CD4-positive, alpha-beta memory T cell (primary cell): Measurements from ENCODE around the gene SMAD3. TPM values are rescaled to one million over a fixed set of nuclear protein-coding genes. Genes with fewer than 3 reads are reported as not detected.

Experiments
- CTCF ChIA-PET: fragments of 350-600 bp; sonication (Branson Sonifier 250); formaldehyde crosslinking; loops from one replicate; lab custom pipeline; 2021; ENCODE audit warnings: inconsistent platforms; ENCODE audit not compliant: partially characterized antibody; lab: Charles Lee
- POLR2A ChIA-PET: fragments of 350-600 bp; sonication (Branson Sonifier 250); formaldehyde crosslinking; loops from one replicate; lab custom pipeline; 2021; ENCODE audit not compliant: partially characterized antibody; lab: Charles Lee
- DNase-seq, 5 donors: peaks; one replicate each; pipeline versions ENCODE4 v3.0.0 to v3.0.0-alpha.2; 2020 to 2022; ENCODE audit warnings: mixed read lengths in 1 of 5
- H3K27ac ChIP-seq: one replicate; pipeline ENCODE4 v1.7.0; 2013; ENCODE audit warnings: low read depth, low read length
- H3K27me3 ChIP-seq: 2 replicates; pipeline ENCODE4 v1.7.0; 2013; ENCODE audit warnings: mild to moderate bottlenecking, low read length, moderate library complexity; ENCODE audit not compliant: insufficient read depth
- H3K36me3 ChIP-seq: 2 replicates; pipeline ENCODE4 v1.7.0; 2013; ENCODE audit warnings: mild to moderate bottlenecking, low read length, moderate library complexity; ENCODE audit not compliant: insufficient read depth
- H3K4me1 ChIP-seq: 2 replicates; pipeline ENCODE4 v1.7.0; 2013; ENCODE audit warnings: mild to moderate bottlenecking, low read length, moderate library complexity; ENCODE audit not compliant: insufficient read depth
- H3K4me3 ChIP-seq, 2 donors: one replicate each; pipeline ENCODE4 v1.7.0; 2013; ENCODE audit warnings: low read length in 2 of 2, mild to moderate bottlenecking in 1 of 2
- H3K9me3 ChIP-seq, 2 donors: one replicate each; pipeline ENCODE4 v1.7.0; 2013; ENCODE audit warnings: low read length in 2 of 2, control low read depth in 1 of 2; ENCODE audit not compliant: control insufficient read depth in 1 of 2
- H3K27ac Mint-ChIP-seq, 7 donors: one replicate each; pipeline ENCODE4 v1.8.0; 2020 to 2021; ENCODE audit warnings: mixed read lengths in 7 of 7, mild to moderate bottlenecking in 6 of 7, inconsistent platforms in 3 of 7, moderate library complexity in 3 of 7
- H3K27me3 Mint-ChIP-seq, 2 donors: one replicate each; pipeline ENCODE4 v1.8.0; 2020 to 2021; ENCODE audit warnings: mixed read lengths in 2 of 2
- H3K36me3 Mint-ChIP-seq, 2 donors: one replicate each; pipeline ENCODE4 v1.8.0; 2020 to 2021; ENCODE audit warnings: mixed read lengths in 2 of 2, inconsistent platforms in 1 of 2, mild to moderate bottlenecking in 1 of 2
- H3K4me1 Mint-ChIP-seq, 4 donors: one replicate each; pipeline ENCODE4 v1.8.0; 2020 to 2021; ENCODE audit warnings: mixed read lengths in 4 of 4, mild to moderate bottlenecking in 1 of 4
- H3K4me3 Mint-ChIP-seq, 8 donors: one replicate each; pipeline ENCODE4 v1.8.0; 2020 to 2021; ENCODE audit warnings: mixed read lengths in 8 of 8, mild to moderate bottlenecking in 7 of 8, moderate library complexity in 6 of 8, inconsistent platforms in 3 of 8
- H3K9me3 Mint-ChIP-seq, 8 donors: one replicate each; pipeline ENCODE4 v1.8.0; 2020 to 2021; ENCODE audit warnings: mixed read lengths in 8 of 8, mild to moderate bottlenecking in 5 of 8, inconsistent platforms in 3 of 8, moderate library complexity in 1 of 8
- intact Hi-C: fragments of 100-400 bp; cut with micrococcal nuclease; formaldehyde crosslinking; loops from one replicate; pipeline ENCODE4 v1.15.1; 2023
- polyA plus RNA-seq, 2 donors: library from polyadenylated mRNA; unstranded; fragments of 300-500 nt; fragmentation: Illumina TruSeq; gene quantifications; one replicate each; pipeline ENCODE4 v1.2.3, GENCODE V29; 2021
- total RNA-seq, 2 experiments: library from RNA; stranded (reverse); gene quantifications; one replicate each; pipeline ENCODE4 v1.2.3, GENCODE V29; 2021

The SMAD3 gene
- total and polyA plus RNA-seq, 4 experiments from 2014 or later = 14.6 to 197 (median 110) TPM

DNA sequence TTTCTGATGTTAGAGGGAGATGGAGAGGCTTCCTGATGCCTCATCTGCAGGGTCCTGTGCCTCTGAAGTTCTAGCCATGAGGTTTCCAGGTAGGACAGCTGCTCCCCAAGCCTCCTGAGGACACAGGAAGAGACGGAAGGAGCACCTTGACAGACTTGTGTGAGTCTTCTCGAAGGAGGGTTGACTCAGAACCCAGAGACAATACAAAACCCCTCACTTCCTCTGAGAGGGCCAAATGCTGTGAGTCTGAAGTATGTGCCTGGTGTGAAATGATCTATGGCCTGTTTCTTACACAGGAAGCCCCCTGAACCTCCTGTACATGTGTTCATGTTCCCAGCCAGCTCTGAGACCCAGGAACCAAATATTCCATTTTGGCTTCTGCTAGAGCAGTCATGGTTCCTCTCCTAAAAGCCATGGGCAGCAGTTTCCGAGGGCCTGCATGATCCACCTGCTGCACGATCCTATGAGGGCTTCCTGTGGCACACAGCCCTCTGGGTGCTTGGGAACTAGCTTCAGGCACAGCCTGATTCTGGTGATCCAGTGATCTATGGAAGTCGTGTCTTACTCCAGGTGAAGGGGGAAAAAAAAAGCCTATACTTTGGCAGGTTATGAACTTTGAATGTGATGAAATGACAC is 126.9 kb downstream of the SMAD3 start:
- POLR2A ChIA-PET = interaction anchor here (1.0 to 2.3 kb wide), 3 partner anchors 17 to 91 kb away, joined by 3 to 6 read pairs (median 3); no protein-coding TSS in a partner anchor
- peaks cover 49% of the 10 kb centered on the region for H3K36me3 ChIP-seq
- H3K4me3 ChIP-seq = no peak overlapping the region
- Mint-ChIP-seq H3K36me3 (peaks cover 64 to 73% of the 10 kb centered on the region in 2 donors), H3K4me1 (peaks cover 5 to 13% (median 6%) of the 10 kb centered on the region in 4 donors), H3K27me3 (no peaks in the 10 kb centered on the region), H3K27ac (peak overlapping the region; percentile 12 to 79 (median 47)), H3K9me3 (peaks cover 0 to 6% (median 0%) of the 10 kb centered on the region in 8 donors), H3K4me3 (no peak overlapping the region)
- no peaks in the 10 kb centered on the region for H3K4me1 ChIP-seq
- no peak overlapping the region for H3K27ac ChIP-seq
- CTCF ChIA-PET = no interaction called here
- no peaks in the 10 kb centered on the region for H3K27me3 ChIP-seq
- intact Hi-C loops = no loop called here
- no peaks in the 10 kb centered on the region for H3K9me3 ChIP-seq
- no peak for DNase-seq

GRCh38 chr15:67193223-67193990 is 128.0 kb downstream of the SMAD3 start:
- H3K27me3 Mint-ChIP-seq = no peaks in the 10 kb centered on the region
- intact Hi-C loops = no loop called here
- peaks cover 13 to 20% (median 14%) of the 10 kb centered on the region in 4 donors for H3K4me1 Mint-ChIP-seq
- H3K4me3 Mint-ChIP-seq = no peak overlapping the region
- H3K36me3 Mint-ChIP-seq = peaks cover 59 to 66% of the 10 kb centered on the region in 2 donors
- H3K36me3 ChIP-seq = peaks cover 39% of the 10 kb centered on the region
- no peak overlapping the region for H3K27ac ChIP-seq
- peaks cover 6% of the 10 kb centered on the region for H3K4me1 ChIP-seq
- no peak overlapping the region for H3K4me3 ChIP-seq
- DNase-seq = no peak
- peaks cover 0 to 6% (median 0%) of the 10 kb centered on the region in 8 donors for H3K9me3 Mint-ChIP-seq
- no peaks in the 10 kb centered on the region for H3K27me3 ChIP-seq
- ChIA-PET CTCF (interaction anchor here (1.0 to 1.4 kb wide), 2 partner anchors 19 to 240 kb away, joined by 3 read pairs; no protein-coding TSS in a partner anchor), POLR2A (interaction anchor here (1.3 to 2.3 kb wide), 2 partner anchors 92 to 124 kb away, joined by 3 to 6 read pairs; no protein-coding TSS in a partner anchor)
- H3K27ac Mint-ChIP-seq = peak overlapping the region in 6 of 7 donors; percentile 2 to 74 (median 52)
- H3K9me3 ChIP-seq = no peaks in the 10 kb centered on the region

DNA sequence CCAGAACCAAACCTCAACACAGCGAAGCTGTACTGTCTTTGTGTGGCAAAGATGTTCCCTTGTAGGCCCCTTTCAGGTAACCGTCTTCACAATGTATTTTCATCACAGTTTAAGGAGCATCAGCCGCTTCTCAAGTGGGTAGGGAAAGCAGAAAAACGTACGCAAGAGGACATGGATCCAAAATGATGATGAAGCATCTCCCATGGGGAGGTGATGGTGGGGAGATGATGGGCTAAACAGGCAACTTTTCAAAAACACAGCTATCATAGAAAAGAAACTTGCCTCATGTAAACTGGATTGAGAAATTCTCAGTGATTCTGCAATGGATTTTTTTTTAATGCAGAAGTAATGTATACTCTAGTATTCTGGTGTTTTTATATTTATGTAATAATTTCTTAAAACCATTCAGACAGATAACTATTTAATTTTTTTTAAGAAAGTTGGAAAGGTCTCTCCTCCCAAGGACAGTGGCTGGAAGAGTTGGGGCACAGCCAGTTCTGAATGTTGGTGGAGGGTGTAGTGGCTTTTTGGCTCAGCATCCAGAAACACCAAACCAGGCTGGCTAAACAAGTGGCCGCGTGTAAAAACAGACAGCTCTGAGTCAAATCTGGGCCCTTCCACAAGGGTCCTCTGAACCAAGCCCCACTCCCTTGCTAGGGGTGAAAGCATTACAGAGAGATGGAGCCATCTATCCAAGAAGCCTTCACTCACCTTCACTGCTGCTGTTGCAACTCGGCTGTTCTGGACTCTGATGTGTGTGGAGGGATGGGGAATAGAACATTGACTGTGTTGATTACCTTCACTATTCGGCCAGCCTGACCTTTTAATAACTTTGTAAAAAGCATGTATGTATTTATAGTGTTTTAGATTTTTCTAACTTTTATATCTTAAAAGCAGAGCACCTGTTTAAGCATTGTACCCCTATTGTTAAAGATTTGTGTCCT is 129.0 kb downstream of the SMAD3 start:
- Histone ChIP-seq H3K27me3 (no peaks in the 10 kb centered on the region), H3K9me3 (no peaks in the 10 kb centered on the region), H3K4me3 (no peak overlapping the region), H3K4me1 (peaks cover 7% of the 10 kb centered on the region), H3K36me3 (peaks cover 29% of the 10 kb centered on the region), H3K27ac (no peak overlapping the region)
- ChIA-PET CTCF (interaction anchor here (1.0 to 1.4 kb wide), 2 partner anchors 20 to 239 kb away, joined by 3 read pairs; no protein-coding TSS in a partner anchor), POLR2A (interaction anchor here (1.3 kb wide), 1 partner anchor 125 kb away, joined by 3 read pairs; no protein-coding TSS in a partner anchor)
- Mint-ChIP-seq H3K4me3 (no peak overlapping the region), H3K9me3 (peaks cover 0 to 6% (median 0%) of the 10 kb centered on the region in 8 donors), H3K27me3 (no peaks in the 10 kb centered on the region), H3K36me3 (peaks cover 54 to 57% of the 10 kb centered on the region in 2 donors), H3K4me1 (peaks cover 17 to 24% (median 19%) of the 10 kb centered on the region in 4 donors), H3K27ac (peak overlapping the region in 6 of 7 donors; percentile 6 to 86 (median 70))
- DNase-seq = no peak
- intact Hi-C loops = loop anchor here (5.0 kb wide), 1 partner anchor 127 kb away; the partner anchor contains the start of gene SMAD3

- ChIA-PET POLR2A (interaction anchor here (1.0 kb wide), 1 partner anchor 10 kb away, joined by 3 read pairs; no protein-coding TSS in a partner anchor), CTCF (no interaction called here)
- DNase-seq = no peak
- H3K9me3 Mint-ChIP-seq = peaks cover 0 to 6% (median 0%) of the 10 kb centered on the region in 8 donors
- no peaks in the 10 kb centered on the region for H3K27me3 ChIP-seq
- peaks cover 46 to 52% of the 10 kb centered on the region in 2 donors for H3K36me3 Mint-ChIP-seq
- H3K27ac Mint-ChIP-seq = peak overlapping the region in 4 of 7 donors; percentile 5 to 86 (median 75)
- peaks cover 21% of the 10 kb centered on the region for H3K36me3 ChIP-seq
- no peaks in the 10 kb centered on the region for H3K27me3 Mint-ChIP-seq
- H3K4me3 ChIP-seq = no peak overlapping the region
- intact Hi-C loops = loop anchor here (5.0 kb wide), 1 partner anchor 128 kb away; the partner anchor contains the start of gene SMAD3
- no peak overlapping the region for H3K27ac ChIP-seq
- H3K4me3 Mint-ChIP-seq = no peak overlapping the region
- no peaks in the 10 kb centered on the region for H3K9me3 ChIP-seq
- H3K4me1 ChIP-seq = peaks cover 7% of the 10 kb centered on the region
- H3K4me1 Mint-ChIP-seq = peaks cover 19 to 25% (median 22%) of the 10 kb centered on the region in 4 donors
Measured at GRCh38 chr15:67195305-67195704, 129.9 kb downstream of the SMAD3 start.

- DNase-seq = no peak
- Mint-ChIP-seq H3K27me3 (no peaks in the 10 kb centered on the region), H3K9me3 (peaks cover 0 to 6% (median 0%) of the 10 kb centered on the region in 8 donors), H3K36me3 (peaks cover 39 to 47% of the 10 kb centered on the region in 2 donors), H3K27ac (peak overlapping the region in 5 of 7 donors; percentile 8 to 90 (median 65)), H3K4me1 (peaks cover 19 to 25% (median 22%) of the 10 kb centered on the region in 4 donors), H3K4me3 (no peak overlapping the region)
- Histone ChIP-seq H3K36me3 (peaks cover 13% of the 10 kb centered on the region), H3K9me3 (no peaks in the 10 kb centered on the region), H3K4me1 (peaks cover 7% of the 10 kb centered on the region), H3K4me3 (no peak overlapping the region), H3K27ac (no peak overlapping the region), H3K27me3 (no peaks in the 10 kb centered on the region)
- intact Hi-C loops = loop anchor here (5.0 kb wide), 1 partner anchor 129 kb away; the partner anchor contains the start of gene SMAD3
- CTCF ChIA-PET = no interaction called here
- POLR2A ChIA-PET = interaction anchor here (1.0 to 1.5 kb wide), 2 partner anchors 97 to 131 kb away, joined by 3 to 4 read pairs; partner anchors contain the start of gene SMAD3
Measured at GRCh38 chr15:67196222-67196621, 130.8 kb downstream of the SMAD3 start.

GRCh38 chr15:67196672-67197363 is 131.4 kb downstream of the SMAD3 start:
- intact Hi-C loops = loop anchor here (5.0 kb wide), 1 partner anchor 130 kb away; the partner anchor contains the start of gene SMAD3
- Histone ChIP-seq H3K4me3 (no peak overlapping the region), H3K27me3 (no peaks in the 10 kb centered on the region), H3K36me3 (peaks cover 9% of the 10 kb centered on the region), H3K4me1 (peaks cover 7% of the 10 kb centered on the region), H3K9me3 (no peaks in the 10 kb centered on the region), H3K27ac (no peak overlapping the region)
- H3K4me1 Mint-ChIP-seq = peaks cover 19 to 25% (median 23%) of the 10 kb centered on the region in 4 donors
- H3K9me3 Mint-ChIP-seq = peaks cover 0 to 6% (median 0%) of the 10 kb centered on the region in 8 donors
- no peak for DNase-seq
- peaks cover 39 to 47% of the 10 kb centered on the region in 2 donors for H3K36me3 Mint-ChIP-seq
- H3K27ac Mint-ChIP-seq = peak overlapping the region; percentile 21 to 90 (median 50)
- H3K4me3 Mint-ChIP-seq = peak overlapping the region in 1 of 8 donors; percentile 13
- ChIA-PET POLR2A (interaction anchor here (1.0 to 1.5 kb wide), 2 partner anchors 98 to 131 kb away, joined by 3 to 4 read pairs; partner anchors contain the start of gene SMAD3), CTCF (no interaction called here)
- H3K27me3 Mint-ChIP-seq = no peaks in the 10 kb centered on the region
